Stimulated activated CD8-positive, alpha-beta memory T cell treated with anti-CD3 and anti-CD28 coated beads, Interleukin-7, amount 100 ng/mL, for 48 hours (primary cell): ENCODE results near the gene TRIP11.

ENCODE experiments used
- DNase-seq, 2 donors: peaks; one replicate each; pipeline ENCODE4 v3.0.0-alpha.2; 2020; ENCODE audit warnings: low read depth in 1 of 2; ENCODE audit errors: extremely low read depth in 1 of 2

Gene TRIP11

DNA sequence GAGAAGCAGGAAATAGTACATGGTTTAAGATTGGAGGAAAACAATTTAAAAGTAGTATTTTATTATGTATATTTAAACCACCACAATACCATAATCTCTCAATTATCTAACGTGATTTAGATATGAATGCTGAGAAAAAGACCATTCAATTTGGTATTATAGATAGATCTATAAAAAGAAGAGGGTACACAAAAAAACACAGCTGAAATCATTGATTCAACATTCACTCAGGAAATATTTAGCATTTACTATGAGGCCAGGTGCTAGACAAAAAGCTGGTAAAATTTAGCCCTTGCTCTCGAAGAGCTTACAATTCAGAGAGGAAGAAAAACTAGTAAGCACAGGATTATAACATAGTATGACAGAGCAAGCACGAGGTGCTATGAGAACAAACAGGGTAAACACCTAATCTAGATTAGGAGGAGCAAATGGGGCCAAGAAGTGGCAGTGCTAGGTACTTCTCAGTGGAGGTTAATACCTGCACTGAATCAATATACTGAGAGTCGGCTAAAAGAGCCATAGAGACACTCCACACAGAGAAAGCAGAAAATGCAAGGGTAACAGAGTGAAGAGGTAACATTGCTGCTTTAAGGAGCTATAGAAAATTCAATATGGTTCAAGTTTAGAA, 27.6 kb downstream of the TRIP11 start:
- no peak for DNase-seq

DNA sequence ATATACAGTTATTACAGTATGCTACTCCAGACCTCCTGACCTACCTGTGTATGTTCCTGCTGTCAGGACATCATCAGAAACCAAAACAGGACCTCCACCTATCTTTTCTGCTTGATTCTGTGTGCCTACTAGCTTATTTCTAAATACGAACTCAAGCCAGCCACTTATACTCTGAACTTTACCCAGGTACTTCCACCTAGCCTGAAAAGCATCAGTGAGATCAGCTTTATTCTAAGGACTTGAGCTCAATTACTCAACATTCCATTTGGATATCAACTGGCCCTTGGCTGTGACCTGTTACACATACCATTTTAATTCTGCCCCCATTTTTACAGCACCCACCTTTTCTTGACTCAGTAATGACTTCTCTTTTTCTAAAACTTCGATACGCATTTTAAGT, 29.2 kb downstream of the TRIP11 start:
- no peak for DNase-seq

DNA sequence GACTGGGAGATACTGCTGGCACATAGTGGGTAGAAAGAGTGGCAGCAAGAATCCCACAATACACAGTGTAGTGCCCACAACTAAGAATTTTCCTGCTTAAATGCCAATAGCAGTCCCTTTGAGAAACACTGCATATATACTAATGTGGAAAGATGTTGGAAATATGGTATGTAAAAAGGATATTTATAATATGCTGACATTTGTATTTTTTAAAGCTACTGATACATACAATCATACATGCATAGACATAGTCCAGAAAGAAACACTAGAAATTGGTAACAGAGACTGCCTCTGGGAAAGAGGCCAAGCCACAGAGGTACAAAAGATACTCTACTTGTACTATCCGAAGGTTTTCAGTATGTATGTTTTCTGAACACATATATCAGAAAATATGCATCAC, 30.3 kb downstream of the TRIP11 start:
- DNase-seq: no peak

DNA sequence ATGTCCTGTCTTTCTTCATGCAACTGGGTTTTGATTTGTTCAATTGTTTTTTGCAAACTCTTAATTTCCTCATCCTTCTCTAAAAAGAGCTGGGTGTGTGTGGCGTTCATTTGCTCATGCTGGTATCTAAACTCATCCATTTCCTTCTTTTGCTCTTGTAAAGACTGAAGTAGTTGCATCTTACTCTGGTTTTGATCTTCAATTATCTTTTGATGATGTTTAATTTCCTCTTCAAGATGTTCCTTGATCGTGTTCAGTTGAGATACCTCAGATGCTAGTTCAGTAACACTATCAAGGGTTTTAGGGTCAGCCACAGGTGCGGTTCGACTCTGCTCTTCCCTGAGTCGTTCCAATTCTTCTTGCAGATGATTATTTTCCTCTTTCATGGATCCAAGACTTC, 34.8 kb downstream of the TRIP11 start:
- no peak for DNase-seq

DNA sequence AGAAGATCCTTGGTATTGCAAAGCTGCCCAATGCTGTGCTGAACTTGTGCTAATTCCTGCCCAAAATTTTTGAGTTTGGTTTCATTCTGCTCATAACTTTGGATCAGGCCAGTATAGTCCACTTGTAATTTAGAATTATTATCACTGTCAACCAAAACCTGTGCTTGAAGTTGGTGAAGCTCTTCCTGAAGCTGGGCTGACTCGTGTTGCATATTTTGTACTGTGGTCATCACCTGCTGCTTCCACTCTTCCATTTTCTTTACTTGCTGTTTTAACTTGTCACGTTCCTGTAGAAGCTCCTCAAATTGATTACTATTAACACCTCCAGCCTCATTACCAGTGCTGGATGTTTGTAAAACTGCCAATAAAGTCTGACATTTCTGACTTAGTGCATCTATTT, 35.8 kb downstream of the TRIP11 start:
- DNase-seq: no peak

DNA sequence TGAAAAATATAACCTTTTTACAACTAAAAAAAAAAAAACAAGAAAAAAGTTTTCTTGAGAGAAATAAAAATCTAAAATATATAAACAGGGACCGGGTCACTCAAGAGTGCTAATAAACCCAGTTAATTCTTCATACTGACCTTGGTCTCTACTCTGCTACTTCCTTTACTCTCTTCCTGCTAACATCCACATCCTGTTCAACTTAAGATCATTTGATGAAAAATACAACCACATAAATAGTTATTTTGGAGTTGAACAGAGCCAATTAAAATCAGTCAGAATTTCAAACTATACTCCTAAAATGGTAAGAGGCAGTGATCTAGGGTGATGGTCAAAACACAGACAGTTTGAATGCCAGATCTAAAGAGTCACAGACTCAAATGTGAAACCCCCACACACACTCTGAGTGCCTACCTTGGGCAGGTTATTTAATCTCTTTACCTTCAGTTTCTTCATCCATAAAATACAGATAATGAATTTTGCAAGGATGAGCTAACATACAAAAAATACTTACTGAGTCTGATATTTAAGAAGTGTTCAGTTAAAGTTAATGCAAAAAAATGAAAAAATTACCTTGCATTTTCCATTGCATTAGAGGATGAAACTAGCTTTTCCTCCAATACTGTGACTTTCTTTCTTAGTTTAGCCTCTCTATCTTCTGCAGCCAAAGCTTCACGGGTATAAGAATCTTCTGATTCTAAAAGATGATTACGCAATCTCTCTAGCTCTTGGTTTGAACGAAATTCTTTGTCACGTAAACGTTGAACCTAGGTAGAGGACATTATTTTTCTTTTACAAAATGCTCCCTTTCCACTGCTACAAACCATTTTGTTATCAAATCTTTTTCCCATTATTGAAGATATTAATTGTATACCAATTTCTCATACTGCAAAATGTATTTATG, 40.9 kb downstream of the TRIP11 start:
- DNase-seq: no peak

DNA sequence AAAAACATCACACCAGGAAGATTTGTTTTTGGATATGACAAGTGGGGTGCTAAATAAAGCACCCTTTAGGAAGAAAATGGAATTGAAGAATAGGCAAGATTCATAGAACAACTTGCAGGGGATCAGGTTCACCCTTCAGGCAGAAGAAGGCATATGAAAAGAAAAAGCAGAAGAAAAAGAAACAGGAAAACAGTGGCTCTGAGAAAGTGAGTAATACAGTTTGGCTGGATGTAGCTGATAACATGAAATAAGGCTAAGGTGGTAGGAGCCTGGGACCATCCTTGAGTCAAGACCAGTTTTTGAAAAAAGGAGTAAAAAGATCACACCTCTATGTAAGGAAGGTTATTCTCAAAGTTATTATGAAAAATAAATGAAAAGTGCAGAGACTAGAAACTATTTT, 42.4 kb downstream of the TRIP11 start:
- DNase-seq: no peak

DNA sequence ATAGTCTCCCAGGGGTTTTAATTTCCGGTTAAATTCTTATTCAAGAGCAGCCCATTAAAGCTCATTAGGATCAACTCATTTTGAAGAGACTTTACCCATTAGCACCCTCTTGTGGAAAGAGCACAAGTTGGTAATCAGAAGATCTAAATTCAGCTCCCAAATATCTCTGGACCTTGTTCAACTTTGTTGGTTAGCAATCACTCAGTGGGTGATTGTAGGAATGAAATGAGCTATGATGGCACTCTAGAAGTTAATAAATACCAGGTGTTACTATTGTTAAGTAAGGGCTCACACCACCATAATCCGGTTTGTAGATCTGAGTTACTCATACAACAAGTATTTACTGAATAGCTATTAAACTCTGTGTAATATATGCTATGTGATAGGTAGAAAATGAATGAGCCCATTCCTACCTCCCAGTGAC, 42.9 kb downstream of the TRIP11 start:
- DNase-seq: no peak

DNA sequence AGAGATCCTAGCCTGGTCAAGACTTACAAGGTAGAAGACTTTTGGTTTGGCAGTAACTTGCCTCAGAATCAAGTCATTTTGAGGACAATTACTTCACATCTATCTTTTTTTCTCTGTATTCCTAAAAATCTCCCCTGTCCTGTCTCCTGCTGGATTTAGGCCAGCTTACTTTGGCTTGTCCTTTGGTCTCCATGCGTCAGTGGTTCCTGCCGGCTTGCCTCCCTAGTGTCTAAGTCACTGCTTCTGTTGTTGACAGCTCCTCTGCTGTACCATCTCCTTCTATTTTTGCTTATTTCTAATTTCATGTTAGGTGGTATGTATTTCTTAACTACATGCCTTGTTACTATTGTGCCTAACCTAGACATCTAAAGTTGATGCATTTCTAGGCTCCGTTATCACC, 52.7 kb downstream of the TRIP11 start:
- DNase-seq: no peak

DNA sequence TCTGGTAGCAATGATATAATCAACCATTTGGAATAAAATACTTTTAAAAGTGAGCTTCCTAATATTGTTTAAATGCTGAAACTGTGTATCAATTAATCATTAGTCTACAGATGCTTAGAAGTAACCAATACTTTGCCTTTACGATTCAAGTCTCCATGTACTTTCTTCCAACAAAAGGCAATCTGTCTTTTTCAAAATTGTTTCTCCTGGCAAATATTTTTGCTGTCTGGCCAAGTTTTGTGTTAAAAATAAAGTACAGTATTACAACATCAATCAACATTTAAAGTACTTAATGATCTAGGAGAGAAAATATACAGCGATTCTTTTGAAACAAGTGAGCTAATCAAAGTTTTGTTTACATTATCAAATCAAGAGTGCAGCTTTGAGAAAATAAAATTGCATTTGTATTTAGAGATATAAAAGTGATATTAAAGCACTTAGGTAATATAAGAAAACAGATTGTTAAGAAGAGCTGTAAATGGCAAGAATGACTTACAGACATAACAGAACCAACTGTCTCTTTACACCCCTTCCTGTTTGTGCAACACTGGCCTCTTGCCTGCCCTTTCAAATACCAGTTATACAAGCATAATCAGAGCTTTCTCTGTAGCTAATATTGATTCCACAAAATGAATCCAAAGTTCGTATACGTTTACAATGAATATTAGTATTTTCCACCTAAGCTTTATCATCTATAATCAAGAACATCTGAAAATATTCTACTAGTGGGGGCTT, 54.2 kb downstream of the TRIP11 start:
- no peak for DNase-seq

DNA sequence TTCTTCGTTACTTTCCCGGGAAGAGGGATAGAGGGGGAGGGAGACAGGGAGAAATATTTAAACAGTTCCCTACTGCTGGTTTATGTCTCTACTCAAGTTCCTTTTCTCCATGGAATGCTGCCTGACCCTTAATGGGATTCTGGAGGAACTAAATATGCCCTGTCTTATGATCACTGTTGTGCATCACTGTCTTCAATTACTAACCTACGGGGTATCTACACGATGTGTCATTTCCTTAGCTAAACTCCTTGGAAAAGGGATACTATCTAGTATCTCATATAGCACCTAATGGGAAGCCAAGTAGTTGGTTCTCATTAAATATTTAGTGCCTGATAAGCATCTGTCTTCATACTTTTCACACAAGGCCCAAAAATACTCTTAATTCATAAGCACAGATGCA, 54.9 kb downstream of the TRIP11 start:
- DNase-seq: no peak

DNA sequence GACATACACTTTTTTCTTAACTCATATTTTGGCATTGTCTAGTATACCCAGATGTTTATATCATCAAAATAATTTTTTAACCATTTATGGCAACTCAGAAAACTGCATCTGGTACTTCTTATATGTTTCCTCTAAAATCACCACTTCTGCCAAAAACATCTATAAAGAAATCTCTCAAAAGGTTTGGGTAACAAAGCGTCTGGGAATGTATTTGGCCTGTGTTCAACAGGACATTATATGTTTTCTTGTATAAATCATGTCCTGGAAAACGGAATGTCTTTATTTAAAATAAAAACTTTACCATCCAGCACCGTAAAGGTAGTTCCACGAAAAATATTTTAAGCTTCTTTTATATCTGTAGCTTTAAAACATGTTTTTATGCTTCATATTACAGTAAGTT, 56.3 kb downstream of the TRIP11 start:
- no peak for DNase-seq

DNA sequence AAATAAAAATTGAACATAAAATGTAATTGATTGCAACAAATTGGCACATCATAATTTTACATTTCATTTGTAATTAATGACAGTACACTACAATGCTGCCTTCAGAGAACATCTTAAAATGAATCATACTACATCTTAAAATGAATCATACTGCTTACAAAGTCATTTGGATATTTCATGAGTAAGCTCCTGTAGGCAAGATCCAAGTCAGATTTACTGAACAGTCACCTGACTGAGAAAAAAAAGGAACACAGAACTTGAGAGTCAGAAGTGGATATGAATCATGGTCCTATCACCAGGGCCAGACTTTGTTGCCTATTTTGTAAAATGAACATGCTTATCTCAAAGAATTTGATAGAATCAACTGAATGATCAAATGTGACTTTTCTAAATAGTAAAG, 59.7 kb downstream of the TRIP11 start:
- no peak for DNase-seq

DNA sequence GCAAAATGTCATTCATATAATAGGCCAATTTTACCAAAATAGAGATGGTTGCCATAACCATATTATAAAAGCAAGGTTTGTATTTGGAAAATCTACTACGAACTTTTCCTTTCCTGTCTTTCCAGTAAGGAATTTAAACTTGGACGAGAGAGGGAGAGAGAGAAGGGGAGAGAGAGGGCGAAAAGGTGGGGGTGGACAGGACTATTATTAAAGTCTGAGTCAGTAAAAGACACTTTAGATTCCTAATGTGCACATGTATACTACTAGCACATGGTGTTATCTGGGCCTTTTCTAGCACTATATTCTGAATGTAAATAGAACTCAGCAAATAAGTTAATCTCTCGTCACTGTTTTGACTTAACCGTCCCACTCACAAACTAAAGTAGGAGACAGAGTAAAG, 62.0 kb downstream of the TRIP11 start:
- no peak for DNase-seq

DNA sequence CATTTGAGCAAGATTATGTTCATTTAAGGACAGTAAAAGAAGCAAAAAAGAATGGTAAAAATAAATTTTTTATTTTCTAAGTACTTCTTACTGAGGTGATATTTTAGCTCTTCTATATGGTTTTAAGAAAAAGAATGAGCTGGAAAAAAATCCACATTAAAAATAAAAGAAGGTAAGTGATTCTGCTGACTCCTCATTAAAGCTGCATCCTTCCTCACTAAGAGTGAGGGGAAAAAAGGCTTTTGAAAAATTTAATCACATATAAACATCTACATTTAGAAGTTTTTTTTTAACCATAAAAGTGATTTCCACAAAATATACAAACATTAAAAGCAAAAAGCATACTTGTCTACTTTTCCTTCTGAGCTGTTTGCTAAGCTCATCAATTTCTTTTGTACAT, 64.1 kb downstream of the TRIP11 start:
- no peak for DNase-seq

DNA sequence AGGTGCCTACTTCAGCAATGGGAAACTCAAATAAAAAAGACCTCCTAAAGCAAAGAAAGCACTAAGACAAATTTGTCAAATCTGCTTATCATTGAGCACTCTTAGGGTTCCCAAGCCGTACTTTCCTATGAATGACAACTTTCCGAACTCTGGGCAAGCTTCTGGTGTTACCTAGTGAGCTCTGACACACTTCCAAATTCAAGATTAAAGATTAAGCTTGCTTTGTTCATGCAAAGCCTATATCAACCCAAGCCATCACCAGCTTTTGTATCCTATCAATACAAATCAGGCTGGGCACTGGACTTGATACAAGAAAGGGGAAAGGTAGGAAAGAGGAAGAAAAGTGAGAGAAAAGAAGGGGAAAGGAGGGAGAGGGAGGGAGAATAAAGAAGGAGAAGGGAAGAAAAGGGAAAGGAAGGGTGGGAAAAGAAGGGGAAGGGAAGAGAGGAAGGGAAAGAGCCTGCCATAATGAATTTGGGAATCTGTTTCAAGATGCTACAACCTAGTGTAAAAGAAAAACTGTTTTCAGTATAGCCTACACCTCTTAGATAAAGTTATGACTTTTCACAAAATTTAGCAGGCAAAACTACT, 68.6 kb downstream of the TRIP11 start:
- no peak for DNase-seq

DNA sequence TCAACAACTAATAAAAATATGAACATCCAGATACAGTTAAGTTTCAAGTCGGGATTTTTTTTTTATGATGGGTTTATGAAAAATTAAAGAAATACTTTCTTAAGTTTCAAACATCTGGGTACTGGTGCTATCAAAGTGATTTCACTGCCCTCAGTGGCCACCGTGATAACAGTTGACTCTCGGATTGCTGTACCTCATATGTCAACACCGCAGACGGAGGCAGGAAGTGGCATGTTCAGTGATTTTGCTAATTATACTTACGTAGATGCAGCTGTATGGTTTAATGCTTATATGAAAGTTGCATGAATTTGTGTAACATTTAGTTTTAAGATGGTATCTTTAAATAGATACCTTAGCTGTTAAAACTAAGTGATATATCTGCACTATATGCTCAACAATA, 71.6 kb downstream of the TRIP11 start:
- peak in 1 of 2 donors; percentile 23 for DNase-seq

DNA sequence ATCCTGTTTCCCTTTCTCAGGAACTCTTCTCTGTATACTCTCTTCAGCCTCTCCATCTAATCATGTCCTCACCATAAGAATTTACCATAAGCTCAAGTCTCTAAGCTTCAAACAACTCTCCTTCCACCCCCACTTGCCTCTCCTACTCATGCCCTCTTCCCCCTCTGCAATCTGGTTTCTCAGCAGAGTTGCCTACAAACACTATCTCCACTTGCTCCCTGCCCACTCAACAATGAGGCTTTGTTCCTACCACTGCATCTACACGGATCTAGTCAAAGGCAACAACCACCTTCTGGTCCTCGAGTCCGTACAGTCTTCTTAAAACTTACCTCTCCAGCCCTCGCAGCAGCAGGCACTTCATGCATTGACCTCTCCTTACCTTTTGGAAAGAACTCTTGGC, 75.1 kb downstream of the TRIP11 start:
- DNase-seq: no peak

DNA sequence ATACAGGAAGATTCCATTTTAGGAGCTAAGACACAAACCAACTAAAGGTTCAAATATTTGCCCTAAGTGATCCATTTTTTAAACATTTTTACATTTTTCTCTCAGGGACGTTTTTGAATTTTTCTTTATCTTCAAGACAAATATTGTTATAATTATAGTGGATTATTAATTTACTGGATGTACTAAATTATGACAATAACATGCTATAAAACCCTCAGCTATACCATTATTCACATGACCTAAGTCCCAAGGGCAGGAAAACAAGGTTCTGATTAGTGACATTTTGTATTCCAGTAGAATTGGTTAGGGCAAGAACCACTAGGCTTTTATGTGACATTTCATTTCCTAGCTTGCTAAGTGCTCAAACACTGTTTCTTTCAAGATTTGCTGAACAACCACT, 75.8 kb downstream of the TRIP11 start:
- no peak for DNase-seq

DNA sequence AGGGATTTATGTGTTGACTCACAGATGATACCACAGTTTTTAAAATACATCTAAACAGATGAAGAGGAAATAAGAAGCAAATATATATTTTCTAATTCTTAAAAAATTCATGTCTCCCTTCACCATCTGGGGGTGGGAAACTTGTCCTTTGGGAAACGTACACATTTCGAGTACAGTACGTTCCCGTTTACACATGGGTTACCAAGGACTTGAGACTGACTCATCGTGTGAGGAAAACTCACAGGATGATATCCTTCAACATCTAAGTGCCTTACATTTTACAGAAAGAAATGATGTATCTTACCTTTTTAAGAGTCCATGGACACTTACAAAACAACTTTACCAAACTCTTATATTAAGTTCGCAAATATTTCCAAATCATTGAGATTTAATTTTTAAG, 76.4 kb downstream of the TRIP11 start:
- DNase-seq: no peak
